Measurements from ENCODE around the gene GBX2. TPM values are rescaled to one million over a fixed set of nuclear protein-coding genes. Genes with fewer than 3 reads are reported as not detected.

GBX2 gene
- total RNA-seq, 4 donors from 2014 or later = not detected

DNA sequence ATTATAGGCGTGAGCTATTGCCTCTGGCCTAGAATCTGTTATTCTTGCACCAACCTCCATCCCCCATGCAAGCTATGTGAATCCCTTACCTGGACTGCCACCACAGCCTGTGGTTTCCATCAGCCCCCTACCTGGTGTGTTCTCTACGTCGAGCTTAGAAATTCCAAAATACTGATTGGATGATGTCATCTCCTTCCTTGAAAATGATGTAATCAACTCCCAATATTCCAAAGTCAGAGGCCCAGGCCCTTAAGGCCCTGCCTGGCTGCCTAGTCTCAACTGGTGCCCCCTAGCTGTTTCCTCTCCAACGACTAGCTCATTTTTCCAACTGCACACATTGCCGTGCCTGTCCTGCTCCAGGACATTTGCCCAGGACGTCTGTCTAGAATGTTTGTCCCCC lies 41.3 kb upstream of the GBX2 start:
- no peaks in the 10 kb centered on the region for H3K9me3 ChIP-seq
- peaks cover 0 to 2% (median 0%) of the 10 kb centered on the region in 3 donors for H3K27me3 ChIP-seq
- no peak overlapping the region for H3K27ac ChIP-seq
- intact Hi-C loops (cut with DNase I; ENCODE audit: low total_unique reads) (no loop called here), in situ Hi-C loops (cut with MboI; ENCODE audit: low sequenced_read_pairs in 4 of 4) (no loop called here)
- no peaks in the 10 kb centered on the region for H3K36me3 ChIP-seq
- H3K4me1 ChIP-seq = peaks cover 0 to 7% of the 10 kb centered on the region in 2 donors
- TF ChIP-seq, protein P1, sequence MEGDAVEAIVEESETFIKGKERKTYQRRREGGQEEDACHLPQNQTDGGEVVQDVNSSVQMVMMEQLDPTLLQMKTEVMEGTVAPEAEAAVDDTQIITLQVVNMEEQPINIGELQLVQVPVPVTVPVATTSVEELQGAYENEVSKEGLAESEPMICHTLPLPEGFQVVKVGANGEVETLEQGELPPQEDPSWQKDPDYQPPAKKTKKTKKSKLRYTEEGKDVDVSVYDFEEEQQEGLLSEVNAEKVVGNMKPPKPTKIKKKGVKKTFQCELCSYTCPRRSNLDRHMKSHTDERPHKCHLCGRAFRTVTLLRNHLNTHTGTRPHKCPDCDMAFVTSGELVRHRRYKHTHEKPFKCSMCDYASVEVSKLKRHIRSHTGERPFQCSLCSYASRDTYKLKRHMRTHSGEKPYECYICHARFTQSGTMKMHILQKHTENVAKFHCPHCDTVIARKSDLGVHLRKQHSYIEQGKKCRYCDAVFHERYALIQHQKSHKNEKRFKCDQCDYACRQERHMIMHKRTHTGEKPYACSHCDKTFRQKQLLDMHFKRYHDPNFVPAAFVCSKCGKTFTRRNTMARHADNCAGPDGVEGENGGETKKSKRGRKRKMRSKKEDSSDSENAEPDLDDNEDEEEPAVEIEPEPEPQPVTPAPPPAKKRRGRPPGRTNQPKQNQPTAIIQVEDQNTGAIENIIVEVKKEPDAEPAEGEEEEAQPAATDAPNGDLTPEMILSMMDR (IDR thresholded peaks at IDR 0.05 in 4 of 5, conservative IDR thresholded peaks at IDR 0.05 in 1 of 5) = no peak
- no peak for TF ChIP-seq POLR2A (IDR thresholded peaks at IDR 0.05)
- DNase-seq (no peak), ATAC-seq (no peak)
- H3K4me3 ChIP-seq = no peak overlapping the region

DNA sequence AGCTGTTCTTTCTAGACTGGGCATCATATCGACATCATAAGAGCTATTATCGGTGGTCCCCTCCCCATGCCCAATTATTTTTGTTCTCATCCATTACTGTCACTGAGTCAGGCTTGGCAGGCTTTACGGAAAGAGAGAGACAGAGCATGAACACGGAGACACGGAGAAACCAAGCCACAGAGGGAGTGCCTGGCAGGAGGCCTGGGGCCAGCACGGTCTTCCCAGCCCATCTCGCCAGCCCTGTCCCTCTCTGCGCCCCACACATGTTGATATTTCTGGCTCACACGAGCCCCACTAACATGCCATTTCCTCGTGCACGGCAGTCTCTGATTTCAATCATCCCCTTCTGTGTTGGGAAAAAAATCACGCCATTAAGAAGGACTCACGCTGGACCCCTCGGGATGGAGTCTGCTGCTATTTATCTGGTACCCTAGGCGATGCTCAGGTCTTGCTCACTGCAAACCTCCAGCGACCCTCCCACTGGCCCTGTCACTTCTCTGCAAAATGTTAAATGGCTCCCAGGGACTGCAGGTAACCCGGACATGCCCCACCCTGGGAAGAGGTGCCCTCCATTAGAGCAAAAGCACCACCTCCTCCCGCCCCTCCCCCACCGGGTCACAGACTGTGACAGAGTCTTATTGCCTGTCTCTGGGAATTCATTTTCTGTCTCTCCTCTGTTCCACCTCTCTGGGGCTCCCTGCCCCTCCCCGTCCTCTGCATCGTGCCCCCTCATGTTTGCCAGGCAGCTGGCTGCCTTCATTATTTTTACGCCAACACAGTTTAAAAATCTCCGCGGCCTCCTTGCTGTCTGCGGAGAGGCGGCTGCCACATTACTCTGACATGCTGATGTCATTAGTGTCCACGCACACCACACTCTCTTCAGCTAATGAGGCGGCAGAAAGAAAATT lies 40.1 kb upstream of the GBX2 start:
- Histone ChIP-seq H3K27me3 (peaks cover 0 to 2% (median 0%) of the 10 kb centered on the region in 3 donors), H3K9me3 (no peaks in the 10 kb centered on the region), H3K4me3 (no peak overlapping the region), H3K36me3 (no peaks in the 10 kb centered on the region), H3K27ac (no peak overlapping the region), H3K4me1 (peaks cover 0 to 7% of the 10 kb centered on the region in 2 donors)
- intact Hi-C loops (cut with DNase I; ENCODE audit: low total_unique reads) = no loop called here
- in situ Hi-C loops (cut with MboI; ENCODE audit: low sequenced_read_pairs in 4 of 4) = no loop called here
- TF ChIP-seq, protein P1 (IDR thresholded peaks at IDR 0.05 in 4 of 5, conservative IDR thresholded peaks at IDR 0.05 in 1 of 5) = no peak
- TF ChIP-seq POLR2A (IDR thresholded peaks at IDR 0.05) = no peak
- ATAC-seq = no peak
- DNase-seq = no peak

DNA sequence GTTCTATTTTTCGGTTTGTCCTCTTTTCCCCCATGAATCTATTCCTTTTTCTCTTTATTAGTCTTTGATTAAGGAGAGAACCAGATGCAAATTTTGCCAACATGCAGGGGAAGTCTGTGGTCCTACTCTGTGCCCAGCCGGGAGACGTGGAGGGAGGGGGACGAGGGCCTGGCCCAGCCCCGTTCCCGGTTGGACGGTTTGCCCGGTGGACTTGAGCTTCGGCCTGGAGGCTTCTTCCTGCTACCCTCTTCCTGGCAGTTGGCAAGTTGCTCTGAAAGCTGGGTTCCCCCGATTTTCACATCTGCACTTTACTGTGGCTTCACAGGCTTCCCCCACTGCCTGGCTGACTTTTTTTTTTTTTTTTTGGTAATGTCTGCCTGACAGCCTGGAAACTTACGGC lies 39.3 kb upstream of the GBX2 start:
- no peak overlapping the region for H3K4me3 ChIP-seq
- intact Hi-C loops (cut with DNase I; ENCODE audit: low total_unique reads) (no loop called here), in situ Hi-C loops (cut with MboI; ENCODE audit: low sequenced_read_pairs in 4 of 4) (no loop called here)
- H3K27ac ChIP-seq = no peak overlapping the region
- H3K27me3 ChIP-seq = peaks cover 0 to 2% (median 0%) of the 10 kb centered on the region in 3 donors
- H3K9me3 ChIP-seq = no peaks in the 10 kb centered on the region
- TF ChIP-seq, protein P1 (IDR thresholded peaks at IDR 0.05 in 4 of 5, conservative IDR thresholded peaks at IDR 0.05 in 1 of 5) = no peak
- no peak for TF ChIP-seq POLR2A (IDR thresholded peaks at IDR 0.05)
- ATAC-seq = no peak
- DNase-seq = no peak
- H3K4me1 ChIP-seq = peaks cover 0 to 7% of the 10 kb centered on the region in 2 donors
- no peaks in the 10 kb centered on the region for H3K36me3 ChIP-seq

DNA sequence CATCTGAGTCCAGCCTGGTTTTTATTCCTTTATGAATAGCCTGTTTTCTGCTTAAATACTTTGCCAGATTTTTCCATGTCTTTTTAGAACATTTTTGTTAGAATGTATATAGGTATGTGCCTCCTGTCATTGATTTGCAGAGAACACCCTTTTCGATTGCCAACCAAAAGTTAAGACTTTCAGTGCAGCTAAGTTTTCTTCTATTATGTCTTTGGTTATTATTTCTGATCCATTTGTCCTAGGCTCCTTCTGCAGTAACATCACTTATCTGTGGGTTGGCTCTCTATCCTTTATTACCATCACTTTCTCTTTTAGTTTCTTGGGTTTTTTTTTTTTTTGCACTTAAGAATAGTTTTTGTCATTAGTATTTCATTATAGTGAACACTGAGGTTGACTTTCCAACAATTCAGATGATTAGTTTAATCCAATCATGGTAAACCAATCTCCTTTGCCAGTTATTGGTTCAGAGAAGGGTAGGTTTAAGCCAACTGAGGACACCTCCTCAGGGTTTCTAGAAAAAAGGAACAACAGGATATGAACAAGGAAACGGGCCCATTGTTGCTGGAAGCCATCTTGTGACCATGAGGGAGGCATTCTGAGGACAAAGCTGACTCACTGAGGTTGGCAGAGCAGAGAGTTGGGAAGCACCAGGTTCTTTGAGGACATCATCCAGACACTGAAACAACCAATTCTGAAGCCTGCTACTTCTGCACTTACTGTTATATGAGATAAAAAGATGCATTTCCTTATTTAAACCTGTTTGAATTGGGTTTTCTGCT lies 37.9 kb upstream of the GBX2 start:
- Histone ChIP-seq H3K9me3 (no peaks in the 10 kb centered on the region), H3K4me1 (peaks cover 0 to 7% of the 10 kb centered on the region in 2 donors), H3K27me3 (peaks cover 0 to 2% (median 0%) of the 10 kb centered on the region in 3 donors), H3K36me3 (no peaks in the 10 kb centered on the region), H3K27ac (no peak overlapping the region), H3K4me3 (no peak overlapping the region)
- intact Hi-C loops (cut with DNase I; ENCODE audit: low total_unique reads) (no loop called here), in situ Hi-C loops (cut with MboI; ENCODE audit: low sequenced_read_pairs in 4 of 4) (no loop called here)
- DNase-seq = no peak
- ATAC-seq = no peak
- TF ChIP-seq, protein P1 (IDR thresholded peaks at IDR 0.05 in 4 of 5, conservative IDR thresholded peaks at IDR 0.05 in 1 of 5) = no peak
- no peak for TF ChIP-seq POLR2A (IDR thresholded peaks at IDR 0.05)

Measured in gastrocnemius medialis (tissue), 4 donors.